Measurements from ENCODE around the gene HLA-C. TPM values are rescaled to one million over a fixed set of nuclear protein-coding genes. Genes with fewer than 3 reads are reported as not detected.

HLA-C gene
- total RNA-seq, 1 experiment from 2014 or later = 170 TPM

DNA sequence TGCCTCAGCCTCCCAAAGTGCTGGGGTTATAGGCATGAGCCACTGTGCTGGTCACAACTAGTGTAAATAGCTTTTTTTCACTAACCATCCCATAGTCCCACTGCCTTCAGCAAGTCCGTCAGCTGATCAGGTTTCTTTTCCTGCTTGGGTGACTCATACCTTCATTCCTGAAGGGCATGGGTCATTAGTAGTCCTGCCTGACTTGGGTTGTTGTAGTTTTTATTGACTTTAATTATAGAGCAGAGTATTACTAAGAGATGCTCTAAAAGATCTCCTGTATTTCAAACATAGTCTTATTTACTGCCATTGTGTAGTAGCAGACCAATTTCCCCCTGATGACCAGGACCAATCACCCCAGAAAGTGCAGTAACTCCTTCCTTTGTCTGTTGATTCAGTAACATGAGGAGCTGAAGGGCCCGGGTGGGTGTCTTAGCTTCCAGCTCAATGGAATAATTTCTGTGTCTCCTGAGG lies 25.8 kb downstream of the HLA-C start:
- DNase-seq (ENCODE audit: low read depth, low spot score) = peak; percentile 67
- peak; percentile 96 for ATAC-seq
- POLR2A ChIA-PET = interaction anchor here (0.6 kb wide), 1 partner anchor 109 kb away, joined by 3 read pairs; no protein-coding TSS in a partner anchor
- no peaks in the 10 kb centered on the region for H3K36me3 ChIP-seq (ENCODE audit: control insufficient read depth, insufficient read depth, low read length)
- BruUV-seq (replicated peaks) = no TSS peak
- CTCF ChIA-PET = no interaction called here
- H3K27ac ChIP-seq (ENCODE audit: low read length) = no peak overlapping the region
- H3K27me3 ChIP-seq (ENCODE audit: control insufficient read depth, insufficient read depth, low read length) = peaks cover 8% of the 10 kb centered on the region
- no peak overlapping the region for H3K4me3 ChIP-seq (ENCODE audit: low read depth in 2 of 2, low read length in 2 of 2)
- no peak for TF ChIP-seq POLR2AphosphoS5 (IDR thresholded peaks at IDR 0.05; ENCODE audit: low read depth, low read length)
- TF ChIP-seq REST (IDR thresholded peaks at IDR 0.05; ENCODE audit: insufficient read depth in 1 of 2, low read depth in 2 of 2, low read length in 1 of 2) = no peak
- TF ChIP-seq, protein P1, sequence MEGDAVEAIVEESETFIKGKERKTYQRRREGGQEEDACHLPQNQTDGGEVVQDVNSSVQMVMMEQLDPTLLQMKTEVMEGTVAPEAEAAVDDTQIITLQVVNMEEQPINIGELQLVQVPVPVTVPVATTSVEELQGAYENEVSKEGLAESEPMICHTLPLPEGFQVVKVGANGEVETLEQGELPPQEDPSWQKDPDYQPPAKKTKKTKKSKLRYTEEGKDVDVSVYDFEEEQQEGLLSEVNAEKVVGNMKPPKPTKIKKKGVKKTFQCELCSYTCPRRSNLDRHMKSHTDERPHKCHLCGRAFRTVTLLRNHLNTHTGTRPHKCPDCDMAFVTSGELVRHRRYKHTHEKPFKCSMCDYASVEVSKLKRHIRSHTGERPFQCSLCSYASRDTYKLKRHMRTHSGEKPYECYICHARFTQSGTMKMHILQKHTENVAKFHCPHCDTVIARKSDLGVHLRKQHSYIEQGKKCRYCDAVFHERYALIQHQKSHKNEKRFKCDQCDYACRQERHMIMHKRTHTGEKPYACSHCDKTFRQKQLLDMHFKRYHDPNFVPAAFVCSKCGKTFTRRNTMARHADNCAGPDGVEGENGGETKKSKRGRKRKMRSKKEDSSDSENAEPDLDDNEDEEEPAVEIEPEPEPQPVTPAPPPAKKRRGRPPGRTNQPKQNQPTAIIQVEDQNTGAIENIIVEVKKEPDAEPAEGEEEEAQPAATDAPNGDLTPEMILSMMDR (IDR thresholded peaks at IDR 0.05) = no peak
- no peak for TF ChIP-seq TCF7L2 (IDR thresholded peaks at IDR 0.05; ENCODE audit: low read depth, low read length)
- no peak for TF ChIP-seq SIN3A (IDR thresholded peaks at IDR 0.05; ENCODE audit: borderline replicate concordance, insufficient read depth, low read depth, low read length)
- in situ Hi-C loops (cut with HindIII; ENCODE audit: low pct_unique_long_range_greater_than_20kb, low sequenced_read_pairs) (loop anchor here (25.0 kb wide), 1 partner anchor 91 kb away; no protein-coding TSS in a partner anchor), intact Hi-C loops (cut with micrococcal nuclease; ENCODE audit: unreplicated experiment) (no loop called here)
- peaks cover 3% of the 10 kb centered on the region; the same call in 1 of the 2 replicates for H3K4me1 ChIP-seq (ENCODE audit: control insufficient read depth, insufficient read depth, low read length)
- no peaks in the 10 kb centered on the region for H3K9me3 ChIP-seq (ENCODE audit: control insufficient read depth, insufficient read depth, low read depth, low read length)

DNA sequence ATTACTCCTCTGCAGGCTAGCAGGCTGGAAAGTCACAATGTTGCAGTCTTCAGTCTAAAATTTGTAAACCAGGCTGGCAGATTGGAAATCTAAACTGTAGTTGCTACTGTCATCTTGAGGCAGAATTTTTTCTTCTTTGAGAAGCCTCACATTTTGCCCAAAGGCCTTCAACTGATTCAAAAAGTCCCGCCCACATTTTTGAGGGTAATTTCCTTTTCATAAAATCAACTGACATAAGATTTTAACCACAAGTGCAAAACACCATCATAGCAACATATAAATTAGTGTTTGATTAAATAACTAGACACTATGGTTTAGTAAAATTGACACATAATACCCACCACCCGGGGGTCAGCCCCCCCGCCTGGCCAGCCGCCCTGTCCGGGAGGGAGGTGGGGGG lies 28.4 kb downstream of the HLA-C start:
- ATAC-seq (no peak), DNase-seq (ENCODE audit: low read depth, low spot score) (no peak)
- Histone ChIP-seq H3K36me3 (ENCODE audit: control insufficient read depth, insufficient read depth, low read length) (no peaks in the 10 kb centered on the region), H3K27ac (ENCODE audit: low read length) (no peak overlapping the region), H3K4me3 (ENCODE audit: low read depth in 2 of 2, low read length in 2 of 2) (no peak overlapping the region), H3K4me1 (ENCODE audit: control insufficient read depth, insufficient read depth, low read length) (peaks cover 3% of the 10 kb centered on the region; the same call in 1 of the 2 replicates), H3K9me3 (ENCODE audit: control insufficient read depth, insufficient read depth, low read depth, low read length) (no peaks in the 10 kb centered on the region), H3K27me3 (ENCODE audit: control insufficient read depth, insufficient read depth, low read length) (no peaks in the 10 kb centered on the region)
- ChIA-PET POLR2A (interaction anchor here (0.6 kb wide), 1 partner anchor 77 kb away, joined by 3 read pairs; no protein-coding TSS in a partner anchor), CTCF (no interaction called here)
- no TSS peak for BruUV-seq (replicated peaks)
- intact Hi-C loops (cut with micrococcal nuclease; ENCODE audit: unreplicated experiment) (no loop called here), in situ Hi-C loops (cut with HindIII; ENCODE audit: low pct_unique_long_range_greater_than_20kb, low sequenced_read_pairs) (loop anchor here (25.0 kb wide), 1 partner anchor 94 kb away; no protein-coding TSS in a partner anchor)
- TF ChIP-seq, protein P1 (IDR thresholded peaks at IDR 0.05) = no peak
- no peak for TF ChIP-seq POLR2AphosphoS5 (IDR thresholded peaks at IDR 0.05; ENCODE audit: low read depth, low read length)
- no peak for TF ChIP-seq TCF7L2 (IDR thresholded peaks at IDR 0.05; ENCODE audit: low read depth, low read length)
- no peak for TF ChIP-seq REST (IDR thresholded peaks at IDR 0.05; ENCODE audit: insufficient read depth in 1 of 2, low read depth in 2 of 2, low read length in 1 of 2)
- no peak for TF ChIP-seq SIN3A (IDR thresholded peaks at IDR 0.05; ENCODE audit: borderline replicate concordance, insufficient read depth, low read depth, low read length)

Data from Panc1 (cell line).